ENCODE measurements around the gene MEI1.

The MEI1 gene

DNA sequence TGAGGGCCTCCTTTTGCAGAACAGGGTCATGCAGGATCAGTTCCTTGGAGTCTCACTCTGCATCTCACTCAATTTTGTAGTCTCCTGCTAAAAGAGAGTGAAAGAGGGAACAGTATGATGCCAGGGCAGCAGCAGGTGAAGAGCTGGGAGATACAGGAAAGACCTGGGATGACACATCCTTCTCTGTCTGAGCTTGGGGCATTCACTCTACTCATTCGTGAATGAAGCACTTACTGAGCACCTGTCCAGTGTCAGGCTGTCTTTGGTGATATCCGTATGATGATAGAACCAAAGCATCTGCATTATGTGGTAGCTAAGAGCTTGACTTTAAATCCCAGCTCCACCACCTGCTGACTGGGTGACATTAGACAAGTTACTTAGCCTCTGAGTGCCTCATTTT, 148.0 kb downstream of the MEI1 start:
- H3K9me3 ChIP-seq (replicated peaks; ENCODE audit: insufficient read depth, low read length): no peaks in the 10 kb centered on the region
- H3K9ac ChIP-seq (ENCODE audit: low read length): no peak overlapping the region
- DNase-seq: no peak
- TF ChIP-seq EZH2phosphoT487 (IDR thresholded peaks at IDR 0.05; ENCODE audit: low read length): no peak
- no peak for TF ChIP-seq EZH2 (optimal IDR thresholded peaks at IDR 0.05; ENCODE audit: low read depth, low read length)
- TF ChIP-seq, protein P1, sequence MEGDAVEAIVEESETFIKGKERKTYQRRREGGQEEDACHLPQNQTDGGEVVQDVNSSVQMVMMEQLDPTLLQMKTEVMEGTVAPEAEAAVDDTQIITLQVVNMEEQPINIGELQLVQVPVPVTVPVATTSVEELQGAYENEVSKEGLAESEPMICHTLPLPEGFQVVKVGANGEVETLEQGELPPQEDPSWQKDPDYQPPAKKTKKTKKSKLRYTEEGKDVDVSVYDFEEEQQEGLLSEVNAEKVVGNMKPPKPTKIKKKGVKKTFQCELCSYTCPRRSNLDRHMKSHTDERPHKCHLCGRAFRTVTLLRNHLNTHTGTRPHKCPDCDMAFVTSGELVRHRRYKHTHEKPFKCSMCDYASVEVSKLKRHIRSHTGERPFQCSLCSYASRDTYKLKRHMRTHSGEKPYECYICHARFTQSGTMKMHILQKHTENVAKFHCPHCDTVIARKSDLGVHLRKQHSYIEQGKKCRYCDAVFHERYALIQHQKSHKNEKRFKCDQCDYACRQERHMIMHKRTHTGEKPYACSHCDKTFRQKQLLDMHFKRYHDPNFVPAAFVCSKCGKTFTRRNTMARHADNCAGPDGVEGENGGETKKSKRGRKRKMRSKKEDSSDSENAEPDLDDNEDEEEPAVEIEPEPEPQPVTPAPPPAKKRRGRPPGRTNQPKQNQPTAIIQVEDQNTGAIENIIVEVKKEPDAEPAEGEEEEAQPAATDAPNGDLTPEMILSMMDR (IDR thresholded peaks at IDR 0.05; ENCODE audit: low read length): no peak
- peaks cover 86% of the 10 kb centered on the region for H4K20me1 ChIP-seq (ENCODE audit: insufficient read depth, low read length)
- H3K79me2 ChIP-seq (ENCODE audit: low read length): peaks cover 97% of the 10 kb centered on the region
- H2AFZ ChIP-seq (ENCODE audit: low read length): no peak overlapping the region
- 0 out of 2 replicates have a peak, but pooled peaks cover 4% of the 10 kb centered on the region for H3F3A ChIP-seq (ENCODE audit: insufficient read depth, low read length)
- no peak overlapping the region for H3K4me2 ChIP-seq (ENCODE audit: low read depth, low read length)
- H3K36me3 ChIP-seq (replicated peaks; ENCODE audit: insufficient read depth, low read length): peaks cover 12% of the 10 kb centered on the region; the same call in 1 of the 2 replicates
- H3K9me2 ChIP-seq (replicated peaks; ENCODE audit: insufficient read depth, low read length): no peaks in the 10 kb centered on the region
- H3K4me3 ChIP-seq (ENCODE audit: low read length): no peak overlapping the region
- no peaks in the 10 kb centered on the region for H3K27me3 ChIP-seq (replicated peaks; ENCODE audit: insufficient read depth, low read length)
- no peaks in the 10 kb centered on the region; the same call in 1 of the 2 replicates for H3K4me1 ChIP-seq (ENCODE audit: low read length)
- no peak overlapping the region for H3K27ac ChIP-seq (ENCODE audit: low read length)

DNA sequence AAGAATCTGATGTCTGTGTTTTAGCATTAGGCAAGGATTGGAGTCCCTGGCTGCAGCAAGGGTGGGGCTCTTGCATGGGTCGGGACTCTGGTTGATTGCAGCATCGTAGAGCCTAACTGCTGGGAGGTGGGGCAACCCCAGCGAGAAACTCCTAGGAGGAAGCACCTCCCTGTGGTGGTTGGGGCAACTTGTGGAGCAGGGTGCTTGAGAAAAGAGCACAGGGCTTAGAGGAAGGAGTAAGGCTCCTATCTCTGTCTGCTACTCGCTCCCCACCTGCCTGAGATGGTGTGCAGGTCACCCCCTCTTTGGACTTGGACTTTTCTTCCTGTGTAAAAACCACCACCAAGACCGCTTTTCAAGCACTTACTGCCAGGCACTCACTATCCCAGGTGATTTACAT, 149.2 kb downstream of the MEI1 start:
- H3K4me1 ChIP-seq (ENCODE audit: low read length): no peaks in the 10 kb centered on the region
- DNase-seq: no peak
- no peaks in the 10 kb centered on the region for H3K9me2 ChIP-seq (replicated peaks; ENCODE audit: insufficient read depth, low read length)
- no peak overlapping the region for H3K4me3 ChIP-seq (ENCODE audit: low read length)
- 0 out of 2 replicates have a peak, but pooled peaks cover 4% of the 10 kb centered on the region for H3F3A ChIP-seq (ENCODE audit: insufficient read depth, low read length)
- H3K27ac ChIP-seq (ENCODE audit: low read length): no peak overlapping the region
- 0 out of 2 replicates have a peak, but pooled peaks cover 6% of the 10 kb centered on the region for H3K36me3 ChIP-seq (replicated peaks; ENCODE audit: insufficient read depth, low read length)
- H3K4me2 ChIP-seq (ENCODE audit: low read depth, low read length): no peak overlapping the region
- H3K9me3 ChIP-seq (replicated peaks; ENCODE audit: insufficient read depth, low read length): no peaks in the 10 kb centered on the region
- no peak overlapping the region for H3K9ac ChIP-seq (ENCODE audit: low read length)
- H3K27me3 ChIP-seq (replicated peaks; ENCODE audit: insufficient read depth, low read length): no peaks in the 10 kb centered on the region
- TF ChIP-seq, protein P1 (IDR thresholded peaks at IDR 0.05; ENCODE audit: low read length): no peak
- TF ChIP-seq EZH2 (optimal IDR thresholded peaks at IDR 0.05; ENCODE audit: low read depth, low read length) (no peak), EZH2phosphoT487 (IDR thresholded peaks at IDR 0.05; ENCODE audit: low read length) (no peak)
- peaks cover 97% of the 10 kb centered on the region for H3K79me2 ChIP-seq (ENCODE audit: low read length)
- H2AFZ ChIP-seq (ENCODE audit: low read length): no peak overlapping the region
- peaks cover 85% of the 10 kb centered on the region for H4K20me1 ChIP-seq (ENCODE audit: insufficient read depth, low read length)
